ENCODE data around the gene ADSS2.
"Not testable (repeated sequence)": the region's sequence is repeated elsewhere in the genome, so short reads cannot be mapped to it uniquely, and the experiment has no call there.

The ADSS2 gene

GRCh38 chr1:244400974-244401373 lies 50.7 kb downstream of the ADSS2 start:
- in situ Hi-C loops (cut with MboI; ENCODE audit: low sequenced_read_pairs), result no loop called here

GRCh38 chr1:244397131-244397530 lies 54.6 kb downstream of the ADSS2 start:
- in situ Hi-C loops (cut with MboI; ENCODE audit: low sequenced_read_pairs), result no loop called here

GRCh38 chr1:244395965-244396364 lies 55.7 kb downstream of the ADSS2 start:
- in situ Hi-C loops (cut with MboI; ENCODE audit: low sequenced_read_pairs), result no loop called here

- in situ Hi-C loops (cut with MboI; ENCODE audit: low sequenced_read_pairs), result no loop called here
Measured at GRCh38 chr1:244394826-244395765, 56.6 kb downstream of the ADSS2 start.

- in situ Hi-C loops (cut with MboI; ENCODE audit: low sequenced_read_pairs), result no loop called here
Measured at GRCh38 chr1:244394346-244394745, 57.4 kb downstream of the ADSS2 start.

- in situ Hi-C loops (cut with MboI; ENCODE audit: low sequenced_read_pairs), result no loop called here
Measured at GRCh38 chr1:244393604-244394176, 58.0 kb downstream of the ADSS2 start.

GRCh38 chr1:244391761-244392160 lies 59.9 kb downstream of the ADSS2 start:
- in situ Hi-C loops (cut with MboI; ENCODE audit: low sequenced_read_pairs), result no loop called here

GRCh38 chr1:244388961-244389360 lies 62.7 kb downstream of the ADSS2 start:
- in situ Hi-C loops (cut with MboI; ENCODE audit: low sequenced_read_pairs), result no loop called here

GRCh38 chr1:244387415-244387814 lies 64.3 kb downstream of the ADSS2 start:
- in situ Hi-C loops (cut with MboI; ENCODE audit: low sequenced_read_pairs), result no loop called here

GRCh38 chr1:244386595-244386994 lies 65.1 kb downstream of the ADSS2 start:
- in situ Hi-C loops (cut with MboI; ENCODE audit: low sequenced_read_pairs), result no loop called here

GRCh38 chr1:244384066-244384465 lies 67.6 kb downstream of the ADSS2 start:
- in situ Hi-C loops (cut with MboI; ENCODE audit: low sequenced_read_pairs), result no loop called here

- in situ Hi-C loops (cut with MboI; ENCODE audit: low sequenced_read_pairs), result no loop called here
Measured at GRCh38 chr1:244383278-244383884, 68.3 kb downstream of the ADSS2 start.

- in situ Hi-C loops (cut with MboI; ENCODE audit: low sequenced_read_pairs), result no loop called here
Measured at GRCh38 chr1:244381878-244382565, 69.7 kb downstream of the ADSS2 start.

GRCh38 chr1:244376126-244376525 lies 75.6 kb downstream of the ADSS2 start:
- in situ Hi-C loops (cut with MboI; ENCODE audit: low sequenced_read_pairs), result no loop called here

- in situ Hi-C loops (cut with MboI; ENCODE audit: low sequenced_read_pairs), result no loop called here
Measured at GRCh38 chr1:244375051-244375450, 76.7 kb downstream of the ADSS2 start.

- in situ Hi-C loops (cut with MboI; ENCODE audit: low sequenced_read_pairs), result not testable (repeated sequence)
Measured at GRCh38 chr1:244374484-244374883, 77.2 kb downstream of the ADSS2 start.

GRCh38 chr1:244371242-244372141 lies 80.2 kb downstream of the ADSS2 start:
- in situ Hi-C loops (cut with MboI; ENCODE audit: low sequenced_read_pairs), result no loop called here

- in situ Hi-C loops (cut with MboI; ENCODE audit: low sequenced_read_pairs), result no loop called here
Measured at GRCh38 chr1:244370060-244370637, 81.6 kb downstream of the ADSS2 start.

GRCh38 chr1:244369256-244370057 lies 82.3 kb downstream of the ADSS2 start:
- in situ Hi-C loops (cut with MboI; ENCODE audit: low sequenced_read_pairs), result no loop called here
